ENCODE measurements around the gene CERS4. TPM values are rescaled to one million over a fixed set of nuclear protein-coding genes. Genes with fewer than 3 reads are reported as not detected.

The CERS4 gene
- total and polyA plus RNA-seq, 2 experiments from 2014 or later = 68.5 to 109 TPM

DNA sequence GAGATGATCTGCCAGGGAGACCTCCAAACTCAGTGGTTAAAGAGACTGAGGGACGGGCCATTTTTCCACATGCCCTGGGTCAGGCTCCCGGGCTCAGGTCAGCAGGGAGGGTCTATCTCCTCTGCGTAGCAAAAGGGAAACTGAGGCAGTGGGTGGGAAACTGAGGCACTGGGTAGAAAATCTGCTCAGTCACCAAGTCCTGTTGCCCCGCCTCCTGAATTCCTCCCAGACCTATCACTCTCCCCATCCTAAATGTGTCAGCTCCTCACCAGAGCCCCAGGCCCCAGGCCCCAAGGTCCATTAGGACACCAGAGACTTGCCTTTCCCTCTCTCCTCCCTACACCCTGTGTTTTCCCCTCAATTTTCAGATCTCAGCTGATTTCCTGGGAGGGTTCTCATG, 96.6 kb downstream of the CERS4 start:
- no peaks in the 10 kb centered on the region for H3K27me3 ChIP-seq (ENCODE audit: insufficient read depth)
- no peak for DNase-seq (ENCODE audit: low spot score)
- peaks cover 17% of the 10 kb centered on the region for H3K79me2 ChIP-seq (replicated peaks; ENCODE audit: insufficient read depth)
- H3K36me3 Mint-ChIP-seq (ENCODE audit: low read depth) = peaks cover 41% of the 10 kb centered on the region
- no peak overlapping the region for H3K4me2 ChIP-seq
- H2AFZ ChIP-seq = no peak overlapping the region
- ATAC-seq = no peak
- H3F3A ChIP-seq (replicated peaks; ENCODE audit: low read depth) = peaks cover 14% of the 10 kb centered on the region
- TF ChIP-seq CREB1 (CRISPR knock-in tag; IDR thresholded peaks at IDR 0.05; ENCODE audit: low read depth) (no peak), NANOG (IDR thresholded peaks at IDR 0.05; ENCODE audit: borderline replicate concordance) (no peak), STAT1 (IDR thresholded peaks at IDR 0.05; ENCODE audit: unreplicated experiment) (no peak), CTCF (conservative IDR thresholded peaks at IDR 0.05; ENCODE audit: low read depth in 2 of 2) (no peak), EZH2phosphoT487 (IDR thresholded peaks at IDR 0.05; ENCODE audit: unreplicated experiment) (no peak), POLR2AphosphoS5 (IDR thresholded peaks at IDR 0.05; ENCODE audit: low read depth) (no peak), ZNF114 (CRISPR knock-in tag; IDR thresholded peaks at IDR 0.05) (no peak), EZH2 (IDR thresholded peaks at IDR 0.05; ENCODE audit: low read depth, unreplicated experiment) (no peak)
- H3K9me3 Mint-ChIP-seq = no peaks in the 10 kb centered on the region
- H3K27ac ChIP-seq (ENCODE audit: low read depth) = no peak overlapping the region
- no peak overlapping the region for H3K4me3 ChIP-seq
- no peaks in the 10 kb centered on the region for H3K9me2 ChIP-seq (ENCODE audit: insufficient read depth)
- no peaks in the 10 kb centered on the region; the same call in 1 of the 2 replicates for H4K20me1 ChIP-seq (replicated peaks; ENCODE audit: insufficient read depth)
- H3K27ac Mint-ChIP-seq = no peak overlapping the region
- H3K4me1 Mint-ChIP-seq = peaks cover 13% of the 10 kb centered on the region
- no peak overlapping the region for H3K4me3 Mint-ChIP-seq
- peaks cover 15% of the 10 kb centered on the region for H3K27me3 Mint-ChIP-seq (ENCODE audit: insufficient read depth, low read depth, poor library complexity)
- peaks cover 11% of the 10 kb centered on the region; the same call in 1 of the 2 replicates for H3K4me1 ChIP-seq (ENCODE audit: insufficient read depth)
- H3K36me3 ChIP-seq (ENCODE audit: insufficient read depth) = no peaks in the 10 kb centered on the region; the same call in 1 of the 2 replicates

DNA sequence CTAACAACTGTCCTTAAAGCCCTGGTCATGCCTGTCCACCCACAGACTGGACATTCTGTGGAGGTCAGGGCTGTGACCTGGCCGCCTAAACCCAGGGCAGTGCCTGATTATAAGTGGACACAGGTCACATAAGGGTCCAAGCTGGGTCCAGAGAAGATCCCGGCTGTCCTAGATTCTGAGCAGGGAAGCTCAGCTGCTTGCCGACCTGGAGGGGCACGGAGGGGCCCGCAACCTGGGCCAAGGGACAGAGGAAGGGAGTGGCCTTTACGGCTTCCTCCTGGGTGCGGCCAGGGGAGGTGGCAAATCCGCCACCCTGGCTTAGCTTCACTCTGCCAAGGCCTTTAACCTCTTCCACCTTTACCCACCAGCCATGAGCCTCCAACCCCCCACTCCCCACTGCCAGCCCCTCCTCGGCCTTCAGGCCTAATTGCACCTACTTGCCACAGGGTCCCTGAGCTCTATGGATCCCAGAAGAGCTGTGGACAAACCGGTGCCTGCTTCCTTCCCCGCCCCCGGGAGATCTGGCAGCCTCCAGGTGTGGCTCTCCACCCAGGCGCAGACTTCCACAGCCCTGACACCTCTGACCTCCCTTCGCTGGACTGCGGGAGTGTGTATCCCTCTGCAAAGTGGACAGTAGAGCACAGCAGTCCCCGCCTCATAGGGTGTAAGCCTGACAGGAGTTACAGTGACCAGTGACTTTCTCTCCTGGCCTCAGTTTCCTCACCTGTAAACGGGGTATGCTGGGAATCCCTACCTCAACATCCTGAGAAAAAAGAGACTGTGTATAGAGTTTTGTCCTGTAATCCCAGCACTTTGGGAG, 97.3 kb downstream of the CERS4 start:
- peak overlapping the region; percentile 90 for H3K4me3 Mint-ChIP-seq
- DNase-seq (ENCODE audit: low spot score) = no peak
- TF ChIP-seq ETS1 (IDR thresholded peaks at IDR 0.05) (no peak), NANOG (IDR thresholded peaks at IDR 0.05; ENCODE audit: borderline replicate concordance) (no peak), EZH2 (IDR thresholded peaks at IDR 0.05; ENCODE audit: low read depth, unreplicated experiment) (no peak), ZNF331 (CRISPR knock-in tag; IDR thresholded peaks at IDR 0.05; ENCODE audit: low read depth) (no peak), ZNF462 (CRISPR knock-in tag; IDR thresholded peaks at IDR 0.05) (no peak), JUNB (IDR thresholded peaks at IDR 0.05; ENCODE audit: unreplicated experiment) (no peak), ZNF114 (CRISPR knock-in tag; IDR thresholded peaks at IDR 0.05) (no peak), STAT1 (IDR thresholded peaks at IDR 0.05; ENCODE audit: unreplicated experiment) (no peak)

More for the DNA sequence above, 97.3 kb downstream of the CERS4 start:
- Histone ChIP-seq H3K36me3 (ENCODE audit: insufficient read depth) (no peaks in the 10 kb centered on the region; the same call in 1 of the 2 replicates), H3K79me2 (replicated peaks; ENCODE audit: insufficient read depth) (peaks cover 17% of the 10 kb centered on the region), H3K9me2 (ENCODE audit: insufficient read depth) (no peaks in the 10 kb centered on the region), H2AFZ (no peak overlapping the region), H3K27ac (ENCODE audit: low read depth) (no peak overlapping the region), H3K4me1 (ENCODE audit: insufficient read depth) (peaks cover 11% of the 10 kb centered on the region; the same call in 1 of the 2 replicates), H3F3A (replicated peaks; ENCODE audit: low read depth) (peaks cover 14% of the 10 kb centered on the region), H4K20me1 (replicated peaks; ENCODE audit: insufficient read depth) (no peaks in the 10 kb centered on the region; the same call in 1 of the 2 replicates), H3K27me3 (ENCODE audit: insufficient read depth) (no peaks in the 10 kb centered on the region), H3K4me2 (peak overlapping the region; percentile 74), H3K4me3 (peak overlapping the region; percentile 91)
- H3K27ac Mint-ChIP-seq = no peak overlapping the region
- peaks cover 46% of the 10 kb centered on the region for H3K36me3 Mint-ChIP-seq (ENCODE audit: low read depth)
- H3K9me3 Mint-ChIP-seq = no peaks in the 10 kb centered on the region
- H3K4me1 Mint-ChIP-seq = peaks cover 13% of the 10 kb centered on the region
- no peak for ATAC-seq
- H3K27me3 Mint-ChIP-seq (ENCODE audit: insufficient read depth, low read depth, poor library complexity) = peaks cover 15% of the 10 kb centered on the region
